AG04449 (cell line): Measurements from ENCODE around the gene GCHFR.
A peak's percentile ranks its signal among the peaks of the same experiment; 100 is the strongest.

ENCODE experiments used
- CTCF ChIA-PET: fragments of 350-600 bp; formaldehyde crosslinking; extraction: SDS; loops from one replicate; lab custom pipeline; 2021; ENCODE audit warnings: antibody characterized with exemption; lab: Yijun Ruan, JAX
- POLR2A ChIA-PET: fragments of 400-600, 350-600 bp; formaldehyde crosslinking; extraction: SDS; loops from one replicate; lab custom pipeline; 2020; ENCODE audit warnings: antibody characterized with exemption, inconsistent platforms; lab: Yijun Ruan, JAX
- DNase-seq: peaks from one replicate; pipeline ENCODE4 v3.0.0-alpha.2; 2010; ENCODE audit warnings: low read depth, low spot score
- H3K4me3 ChIP-seq: 2 replicates; pipeline ENCODE4 v1.5.1; 2011; ENCODE audit warnings: low read depth, mild to moderate bottlenecking, control low read depth, low read length
- CTCF ChIP-seq: IDR thresholded peaks from one replicate; pipeline ENCODE4 v1.5.1; 2011; ENCODE audit warnings: mild to moderate bottlenecking, moderate library complexity, low read length, control low read depth, inconsistent platforms; ENCODE audit not compliant: insufficient read depth; ENCODE audit errors: missing control alignments

Gene GCHFR

GRCh38 chr15:40763801-40764628 is at the start of gene GCHFR:
Gene GCHFR (plus strand): TSS chr15:40764068. CDS start chr15:40764181, 113 bp downstream.
- ChIA-PET CTCF (interaction anchor here (0.7 to 2.7 kb wide), 8 partner anchors 10 to 128 kb away, joined by 3 to 9 read pairs (median 4); no protein-coding TSS in a partner anchor), POLR2A (interaction anchor here (0.7 kb wide), 1 partner anchor 472 kb away, joined by 3 read pairs; no protein-coding TSS in a partner anchor)
- TF ChIP-seq CTCF: peak; percentile 62

GRCh38 chr15:40714144-40714543 is 49.7 kb upstream of the GCHFR start:
- ChIA-PET POLR2A (no interaction called here), CTCF (interaction anchor here (0.7 kb wide), 1 partner anchor 9 kb away, joined by 3 read pairs; no protein-coding TSS in a partner anchor)
- TF ChIP-seq CTCF: no peak
- H3K4me3 ChIP-seq: no peak overlapping the region
- no peak for DNase-seq

More at GRCh38 chr15:40763801-40764628, at the start of gene GCHFR:
- H3K4me3 ChIP-seq: peak within 1 kb of the TSS; percentile 56
- DNase-seq: no peak

GRCh38 chr15:40716165-40716564 is 47.7 kb upstream of the GCHFR start:
- no peak for TF ChIP-seq CTCF
- DNase-seq: no peak
- H3K4me3 ChIP-seq: no peak overlapping the region
- CTCF ChIA-PET: no interaction called here
- POLR2A ChIA-PET: no interaction called here

- ChIA-PET CTCF (interaction anchor here (0.9 to 1.2 kb wide), 2 partner anchors 9 to 132 kb away, joined by 3 to 4 read pairs; no protein-coding TSS in a partner anchor), POLR2A (no interaction called here)
- H3K4me3 ChIP-seq: no peak overlapping the region
- TF ChIP-seq CTCF: no peak
- no peak for DNase-seq
These were observed 42.2 kb upstream of the GCHFR start for GRCh38 chr15:40721701-40722100.

- H3K4me3 ChIP-seq: no peak overlapping the region
- ChIA-PET POLR2A (no interaction called here), CTCF (interaction anchor here (1.0 to 1.9 kb wide), 2 partner anchors 8 to 10 kb away, joined by 3 to 4 read pairs; no protein-coding TSS in a partner anchor)
- no peak for DNase-seq
- TF ChIP-seq CTCF: no peak
These were observed 41.5 kb upstream of the GCHFR start for GRCh38 chr15:40722354-40722753.

GRCh38 chr15:40722934-40723333 is 40.9 kb upstream of the GCHFR start:
- no peak overlapping the region for H3K4me3 ChIP-seq
- CTCF ChIA-PET: interaction anchor here (1.0 to 1.9 kb wide), 3 partner anchors 9 to 169 kb away, joined by 3 to 5 read pairs (median 4); no protein-coding TSS in a partner anchor
- POLR2A ChIA-PET: no interaction called here
- no peak for TF ChIP-seq CTCF
- DNase-seq: no peak
